ENCODE results near the gene AGPS. TPM values are rescaled to one million over a fixed set of nuclear protein-coding genes. Genes with fewer than 3 reads are reported as not detected.
A peak's percentile ranks its signal among the peaks of the same experiment; 100 is the strongest.

The AGPS gene
- total and polyA plus RNA-seq, 2 of the 13 experiments (the other 11 are each of a cell fraction or from before 2014, with no cell fraction given) = 39.4 to 99.0 TPM

DNA sequence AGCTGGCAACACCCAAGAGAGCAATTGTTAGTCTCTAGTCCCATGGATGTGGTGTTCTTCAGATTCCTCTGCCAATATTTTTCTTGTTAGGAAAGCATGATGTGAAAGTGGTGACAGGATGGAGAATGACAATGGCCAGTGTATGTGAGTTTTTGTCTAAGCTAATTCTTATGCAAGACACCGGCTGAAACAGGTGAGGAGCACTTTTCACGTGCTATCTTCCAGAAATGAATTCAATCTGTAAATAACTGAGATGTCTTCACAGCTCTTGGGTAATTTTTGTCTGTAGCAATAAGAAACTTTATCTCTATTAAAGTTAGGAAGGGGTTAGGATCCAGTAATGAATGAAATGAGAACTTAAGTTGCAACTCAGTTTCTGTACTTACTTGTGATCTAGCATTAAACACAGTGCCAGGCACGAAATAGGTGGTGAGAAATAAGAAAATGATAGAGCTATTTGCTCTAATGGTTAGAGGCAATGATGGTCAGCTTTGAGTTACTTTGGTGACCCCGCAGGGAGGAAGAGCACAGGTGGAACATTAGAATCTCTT, 676 bp upstream of the AGPS start:
- Histone ChIP-seq H3K4me1 (ENCODE audit: insufficient read depth, low read length) (peaks cover 54% of the 10 kb centered on the region), H3K4me2 (ENCODE audit: low read depth, low read length) (peak overlapping the region; percentile 80), H3K27ac (ENCODE audit: extremely low read length, insufficient read depth, low read length) (peak overlapping the region; percentile 86), H3K27me3 (ENCODE audit: control insufficient read depth in 1 of 2, insufficient read depth in 2 of 2, low read length in 2 of 2) (no peaks in the 10 kb centered on the region; a peak in 1 of 5 replicates), H3K4me3 (replicated peaks in 1 of 3; ENCODE audit: insufficient read depth in 1 of 3, low read depth in 2 of 3, low read length in 3 of 3) (peak overlapping the region; percentile 91 to 98 (median 92)), H4K20me1 (ENCODE audit: insufficient read depth, low read length) (no peaks in the 10 kb centered on the region; the same call in 1 of the 2 replicates), H3K9ac (ENCODE audit: insufficient read depth, low read depth, low read length) (peak overlapping the region; percentile 95), H2AFZ (ENCODE audit: low read length) (no peak overlapping the region), H3K79me2 (ENCODE audit: insufficient read depth, low read length) (peaks cover 57% of the 10 kb centered on the region), H3K9me3 (ENCODE audit: low read length) (no peaks in the 10 kb centered on the region), H3K36me3 (replicated peaks in 1 of 2; ENCODE audit: control insufficient read depth in 1 of 2, insufficient read depth in 2 of 2, low read length in 2 of 2) (no peaks in the 10 kb centered on the region; a peak in 1 of 5 replicates)
- TF ChIP-seq MTF2 (CRISPR knock-in tag; IDR thresholded peaks at IDR 0.05; ENCODE audit: borderline replicate concordance) (0 out of 2 replicates have a peak, but pooled peaks have one; percentile 8), ZBTB8A (CRISPR knock-in tag; IDR thresholded peaks at IDR 0.05; ENCODE audit: borderline replicate concordance, low read depth) (no peak), CEBPB (IDR thresholded peaks at IDR 0.05; ENCODE audit: borderline replicate concordance, low read depth, low read length) (peak; percentile 74; the same call in 1 of the 2 replicates), NFIB (CRISPR knock-in tag; IDR thresholded peaks at IDR 0.05; ENCODE audit: borderline replicate concordance) (no peak), CEBPG (CRISPR knock-in tag; IDR thresholded peaks at IDR 0.05) (peak; percentile 69), HOXA7 (CRISPR knock-in tag; IDR thresholded peaks at IDR 0.05) (no peak), SOX13 (IDR thresholded peaks at IDR 0.05) (no peak), SOX13 (CRISPR knock-in tag; conservative IDR thresholded peaks at IDR 0.05 in 1 of 2, IDR thresholded peaks at IDR 0.05 in 1 of 2) (peak in 1 of 2 experiments; percentile 47; a peak in 2 of 4 replicates), CREM (IDR thresholded peaks at IDR 0.05) (0 out of 2 replicates have a peak, but pooled peaks have one; percentile 19), CREM (CRISPR knock-in tag; IDR thresholded peaks at IDR 0.05) (no peak), SOX5 (CRISPR knock-in tag; IDR thresholded peaks at IDR 0.05; ENCODE audit: borderline replicate concordance) (peak; percentile 32), ZNF569 (CRISPR knock-in tag; IDR thresholded peaks at IDR 0.05; ENCODE audit: borderline replicate concordance) (peak; percentile 16; the same call in 1 of the 2 replicates)
- TF ChIP-seq, protein P1, sequence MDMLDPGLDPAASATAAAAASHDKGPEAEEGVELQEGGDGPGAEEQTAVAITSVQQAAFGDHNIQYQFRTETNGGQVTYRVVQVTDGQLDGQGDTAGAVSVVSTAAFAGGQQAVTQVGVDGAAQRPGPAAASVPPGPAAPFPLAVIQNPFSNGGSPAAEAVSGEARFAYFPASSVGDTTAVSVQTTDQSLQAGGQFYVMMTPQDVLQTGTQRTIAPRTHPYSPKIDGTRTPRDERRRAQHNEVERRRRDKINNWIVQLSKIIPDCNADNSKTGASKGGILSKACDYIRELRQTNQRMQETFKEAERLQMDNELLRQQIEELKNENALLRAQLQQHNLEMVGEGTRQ (IDR thresholded peaks at IDR 0.05; ENCODE audit: low read depth, low read length) = no peak
- TF ChIP-seq, protein P1 (CRISPR knock-in tag; IDR thresholded peaks at IDR 0.05; ENCODE audit: borderline replicate concordance) = no peak
- TSS peak; percentile 62 for BruUV-seq (replicated peaks)
- DNase-seq (ENCODE audit: low spot score) (no peak), ATAC-seq (no peak), FAIRE-seq (no peak)
- intact Hi-C loops (cut with micrococcal nuclease; ENCODE audit: unreplicated experiment) (loop anchor here (2.0 kb wide), 1 partner anchor 25 kb away; no protein-coding TSS in a partner anchor), in situ Hi-C loops (cut with HindIII; ENCODE audit: extremely low pct_ligation_motif_present, low pct_unique_long_range_greater_than_20kb) (loop anchor here (5.0 kb wide), 1 partner anchor 130 kb away; the partner anchor contains the start of gene NFE2L2)
- ChIA-PET CTCF (ENCODE audit: low intra/inter-chr PET ratio, low total read pairs) (no interaction called here), POLR2A (interaction anchor here (1.0 to 3.1 kb wide), 14 partner anchors 8 to 209 kb away, joined by 3 to 21 read pairs (median 6); partner anchors contain the start of gene NFE2L2)
- 14% methylated on average over 4 of the region's 4 CpGs for WGBS (ENCODE audit: low lambda C conversion rate)
